GM23338 (cell line): ENCODE data around the gene GRM5. TPM values are rescaled to one million over a fixed set of nuclear protein-coding genes. Genes with fewer than 3 reads are reported as not detected.

Experiments
- ATAC-seq: fragments of 200-7000 bp; cut with Tn5 transposase; 3 replicates; pipeline ENCODE4 v1.9.1; 2020
- DNase-seq: peaks from one replicate; pipeline ENCODE4 v3.0.0-alpha.2; 2015; ENCODE audit warnings: low spot score
- H2AFZ ChIP-seq: fragments of 200-600 bp; sonication (generic); 2 replicates; pipeline ENCODE4 v1.8.0; 2016; ENCODE audit warnings: antibody characterized with exemption, mild to moderate bottlenecking, moderate library complexity
- H3F3A ChIP-seq: fragments of 200-600 bp; sonication (generic); replicated peaks from 2 replicates; pipeline ENCODE4 v1.8.0; 2017; ENCODE audit warnings: antibody characterized with exemption, mixed run types, low read depth
- H3K27ac ChIP-seq: fragments of 200-600 bp; sonication (generic); 2 replicates; pipeline ENCODE4 v1.6.1; 2016; ENCODE audit warnings: low read depth
- H3K27me3 ChIP-seq: fragments of 200-600 bp; sonication (generic); 2 replicates; pipeline ENCODE4 v1.8.0; 2016; ENCODE audit warnings: mild to moderate bottlenecking, mixed run types, moderate library complexity; ENCODE audit not compliant: insufficient read depth
- H3K36me3 ChIP-seq: fragments of 200-600 bp; sonication (generic); 2 replicates; pipeline ENCODE4 v1.8.0; 2016; ENCODE audit warnings: mild to moderate bottlenecking; ENCODE audit not compliant: insufficient read depth
- H3K4me1 ChIP-seq: fragments of 200-600 bp; sonication (generic); 2 replicates; pipeline ENCODE4 v1.8.0; 2016; ENCODE audit warnings: mild to moderate bottlenecking, moderate library complexity; ENCODE audit not compliant: insufficient read depth
- H3K4me2 ChIP-seq: fragments of 200-600 bp; sonication (generic); 2 replicates; pipeline ENCODE4 v1.7.1; 2017; ENCODE audit warnings: mixed run types
- H3K4me3 ChIP-seq: fragments of 200-600 bp; sonication (generic); 2 replicates; pipeline ENCODE4 v1.6.1; 2016; ENCODE audit warnings: mixed run types
- H3K79me2 ChIP-seq: fragments of 200-600 bp; sonication (generic); replicated peaks from 2 replicates; pipeline ENCODE4 v1.8.0; 2017; ENCODE audit warnings: mild to moderate bottlenecking; ENCODE audit not compliant: insufficient read depth
- H3K9me2 ChIP-seq: fragments of 200-600 bp; sonication (generic); 2 replicates; pipeline ENCODE4 v1.8.0; 2017; ENCODE audit not compliant: insufficient read depth
- H4K20me1 ChIP-seq: fragments of 200-600 bp; sonication (generic); replicated peaks from 2 replicates; pipeline ENCODE4 v1.8.0; 2017; ENCODE audit warnings: mild to moderate bottlenecking; ENCODE audit not compliant: insufficient read depth
- H3K27ac Mint-ChIP-seq: 2 replicates; pipeline ENCODE4 v1.8.0; 2020; ENCODE audit warnings: inconsistent platforms, mild to moderate bottlenecking, moderate library complexity, mixed read lengths
- H3K27me3 Mint-ChIP-seq: 3 replicates; pipeline ENCODE4 v1.8.0; 2022; ENCODE audit warnings: low read depth, mild to moderate bottlenecking, moderate library complexity, mixed read lengths, inconsistent platforms; ENCODE audit not compliant: insufficient read depth, poor library complexity
- H3K36me3 Mint-ChIP-seq: 3 replicates; pipeline ENCODE4 v1.8.0; 2021; ENCODE audit warnings: low read depth, mild to moderate bottlenecking, inconsistent platforms, moderate library complexity, mixed read lengths
- H3K4me1 Mint-ChIP-seq: 3 replicates; pipeline ENCODE4 v1.8.0; 2020; ENCODE audit warnings: mild to moderate bottlenecking, inconsistent platforms, mixed read lengths
- H3K4me3 Mint-ChIP-seq: 3 replicates; pipeline ENCODE4 v1.8.0; 2021; ENCODE audit warnings: moderate library complexity, mild to moderate bottlenecking, inconsistent platforms, mixed read lengths
- H3K9me3 Mint-ChIP-seq: 3 replicates; pipeline ENCODE4 v1.8.0; 2020; ENCODE audit warnings: moderate library complexity, mild to moderate bottlenecking, inconsistent platforms, mixed read lengths
- CREB1 ChIP-seq: fragments of 250-450 bp; sonication (Bioruptor Pico); IDR thresholded peaks from 2 replicates; pipeline ENCODE4 v1.5.0; 2020; ENCODE audit warnings: low read depth, mild to moderate bottlenecking, moderate library complexity
- EZH2 ChIP-seq: fragments of 200-600 bp; sonication (generic); IDR thresholded peaks from one replicate; pipeline ENCODE4 v1.8.0; 2017; ENCODE audit warnings: antibody characterized with exemption, mild to moderate bottlenecking, low read depth; ENCODE audit not compliant: unreplicated experiment
- EZH2phosphoT487 ChIP-seq: fragments of 200-600 bp; sonication (generic); IDR thresholded peaks from one replicate; pipeline ENCODE4 v1.8.1; 2018; ENCODE audit warnings: antibody characterized with exemption; ENCODE audit not compliant: unreplicated experiment
- JUNB ChIP-seq: IDR thresholded peaks from one replicate; pipeline ENCODE4 v1.6.1; 2016; ENCODE audit warnings: antibody characterized with exemption; ENCODE audit not compliant: unreplicated experiment
- NANOG ChIP-seq: IDR thresholded peaks from 2 replicates; pipeline ENCODE4 v1.6.1; 2016; ENCODE audit warnings: antibody characterized with exemption, borderline replicate concordance
- POLR2AphosphoS5 ChIP-seq: IDR thresholded peaks from 2 replicates; pipeline ENCODE4 v1.6.1; 2016; ENCODE audit warnings: antibody characterized with exemption, low read depth
- STAT1 ChIP-seq: IDR thresholded peaks from one replicate; pipeline ENCODE4 v1.6.1; 2016; ENCODE audit warnings: antibody characterized with exemption; ENCODE audit not compliant: unreplicated experiment
- ZNF114 ChIP-seq: fragments of 250-450 bp; sonication (Bioruptor Pico); IDR thresholded peaks from 2 replicates; pipeline ENCODE4 v1.5.0; 2020; ENCODE audit warnings: mild to moderate bottlenecking, moderate library complexity
- ZNF331 ChIP-seq: fragments of 250-450 bp; sonication (Bioruptor Pico); IDR thresholded peaks from 2 replicates; pipeline ENCODE4 v1.5.0; 2020; ENCODE audit warnings: low read depth, mild to moderate bottlenecking, moderate library complexity
- polyA plus RNA-seq: library from polyadenylated mRNA; unstranded; fragments of >200 nt; fragmentation: Nextera tagmentation; extraction: Ambion mirVana; gene quantifications from 2 replicates; pipeline ENCODE4 v1.2.1, GENCODE V29; 2016
- total RNA-seq: library from RNA; depleted of rRNA; stranded (reverse); fragments of >200 nt; shearing (Covaris generic); gene quantifications from 2 replicates; pipeline ENCODE4 v1.2.3, GENCODE V29; 2014
- TF ChIP-seq, protein P1 (sequence below): fragments of 250-450 bp; sonication (Bioruptor Pico); IDR thresholded peaks from 2 replicates; pipeline ENCODE4 v1.5.0; 2020; ENCODE audit warnings: mild to moderate bottlenecking, moderate library complexity
- TF ChIP-seq, protein P2 (sequence below): IDR thresholded peaks from one replicate; pipeline ENCODE4 v1.6.1; 2018; ENCODE audit warnings: antibody characterized with exemption; ENCODE audit not compliant: unreplicated experiment
- TF ChIP-seq, protein P3 (sequence below), 2 experiments: fragments of 200-600 bp in 1 of 2; sonication (generic) in 1 of 2; conservative IDR thresholded peaks; 2 replicates each; pipeline versions ENCODE4 v1.5.1 to v1.6.1; 2016 to 2017; ENCODE audit warnings: antibody characterized with exemption in 2 of 2, low read depth in 2 of 2, mild to moderate bottlenecking in 2 of 2, moderate library complexity in 1 of 2
- TF ChIP-seq, protein P4 (sequence below): IDR thresholded peaks from 2 replicates; pipeline ENCODE4 v1.6.1; 2016; ENCODE audit warnings: antibody characterized with exemption

The GRM5 gene
- total and polyA plus RNA-seq, 2 experiments from 2014 or later = 0.23 to 0.45 TPM

DNA sequence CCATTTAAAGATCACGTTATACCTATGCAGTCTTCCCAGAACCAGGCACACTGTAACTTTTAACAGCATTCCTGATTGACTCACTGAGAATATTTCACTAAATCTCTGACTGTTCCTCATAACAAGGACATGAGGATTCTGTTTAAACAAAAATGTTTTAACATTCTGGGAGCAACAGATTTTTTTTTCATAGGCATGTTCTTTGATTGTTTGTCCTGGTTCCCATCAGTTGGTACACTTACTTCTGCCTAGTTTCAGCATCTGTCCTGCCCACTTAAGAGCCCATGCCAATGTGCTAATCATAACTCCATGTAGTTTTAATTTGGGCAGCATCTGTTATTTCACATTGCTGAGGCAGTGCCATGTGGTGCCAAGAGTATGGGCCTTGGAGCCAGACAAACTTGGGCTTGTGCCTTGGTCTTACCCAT, 589.8 kb downstream of the GRM5 start:
- no peak overlapping the region for H3K27ac ChIP-seq
- no peak for TF ChIP-seq NANOG
- TF ChIP-seq EZH2phosphoT487 = no peak
- TF ChIP-seq POLR2AphosphoS5 = no peak
- no peak for TF ChIP-seq ZNF114 (CRISPR knock-in tag)
- TF ChIP-seq, protein P1, sequence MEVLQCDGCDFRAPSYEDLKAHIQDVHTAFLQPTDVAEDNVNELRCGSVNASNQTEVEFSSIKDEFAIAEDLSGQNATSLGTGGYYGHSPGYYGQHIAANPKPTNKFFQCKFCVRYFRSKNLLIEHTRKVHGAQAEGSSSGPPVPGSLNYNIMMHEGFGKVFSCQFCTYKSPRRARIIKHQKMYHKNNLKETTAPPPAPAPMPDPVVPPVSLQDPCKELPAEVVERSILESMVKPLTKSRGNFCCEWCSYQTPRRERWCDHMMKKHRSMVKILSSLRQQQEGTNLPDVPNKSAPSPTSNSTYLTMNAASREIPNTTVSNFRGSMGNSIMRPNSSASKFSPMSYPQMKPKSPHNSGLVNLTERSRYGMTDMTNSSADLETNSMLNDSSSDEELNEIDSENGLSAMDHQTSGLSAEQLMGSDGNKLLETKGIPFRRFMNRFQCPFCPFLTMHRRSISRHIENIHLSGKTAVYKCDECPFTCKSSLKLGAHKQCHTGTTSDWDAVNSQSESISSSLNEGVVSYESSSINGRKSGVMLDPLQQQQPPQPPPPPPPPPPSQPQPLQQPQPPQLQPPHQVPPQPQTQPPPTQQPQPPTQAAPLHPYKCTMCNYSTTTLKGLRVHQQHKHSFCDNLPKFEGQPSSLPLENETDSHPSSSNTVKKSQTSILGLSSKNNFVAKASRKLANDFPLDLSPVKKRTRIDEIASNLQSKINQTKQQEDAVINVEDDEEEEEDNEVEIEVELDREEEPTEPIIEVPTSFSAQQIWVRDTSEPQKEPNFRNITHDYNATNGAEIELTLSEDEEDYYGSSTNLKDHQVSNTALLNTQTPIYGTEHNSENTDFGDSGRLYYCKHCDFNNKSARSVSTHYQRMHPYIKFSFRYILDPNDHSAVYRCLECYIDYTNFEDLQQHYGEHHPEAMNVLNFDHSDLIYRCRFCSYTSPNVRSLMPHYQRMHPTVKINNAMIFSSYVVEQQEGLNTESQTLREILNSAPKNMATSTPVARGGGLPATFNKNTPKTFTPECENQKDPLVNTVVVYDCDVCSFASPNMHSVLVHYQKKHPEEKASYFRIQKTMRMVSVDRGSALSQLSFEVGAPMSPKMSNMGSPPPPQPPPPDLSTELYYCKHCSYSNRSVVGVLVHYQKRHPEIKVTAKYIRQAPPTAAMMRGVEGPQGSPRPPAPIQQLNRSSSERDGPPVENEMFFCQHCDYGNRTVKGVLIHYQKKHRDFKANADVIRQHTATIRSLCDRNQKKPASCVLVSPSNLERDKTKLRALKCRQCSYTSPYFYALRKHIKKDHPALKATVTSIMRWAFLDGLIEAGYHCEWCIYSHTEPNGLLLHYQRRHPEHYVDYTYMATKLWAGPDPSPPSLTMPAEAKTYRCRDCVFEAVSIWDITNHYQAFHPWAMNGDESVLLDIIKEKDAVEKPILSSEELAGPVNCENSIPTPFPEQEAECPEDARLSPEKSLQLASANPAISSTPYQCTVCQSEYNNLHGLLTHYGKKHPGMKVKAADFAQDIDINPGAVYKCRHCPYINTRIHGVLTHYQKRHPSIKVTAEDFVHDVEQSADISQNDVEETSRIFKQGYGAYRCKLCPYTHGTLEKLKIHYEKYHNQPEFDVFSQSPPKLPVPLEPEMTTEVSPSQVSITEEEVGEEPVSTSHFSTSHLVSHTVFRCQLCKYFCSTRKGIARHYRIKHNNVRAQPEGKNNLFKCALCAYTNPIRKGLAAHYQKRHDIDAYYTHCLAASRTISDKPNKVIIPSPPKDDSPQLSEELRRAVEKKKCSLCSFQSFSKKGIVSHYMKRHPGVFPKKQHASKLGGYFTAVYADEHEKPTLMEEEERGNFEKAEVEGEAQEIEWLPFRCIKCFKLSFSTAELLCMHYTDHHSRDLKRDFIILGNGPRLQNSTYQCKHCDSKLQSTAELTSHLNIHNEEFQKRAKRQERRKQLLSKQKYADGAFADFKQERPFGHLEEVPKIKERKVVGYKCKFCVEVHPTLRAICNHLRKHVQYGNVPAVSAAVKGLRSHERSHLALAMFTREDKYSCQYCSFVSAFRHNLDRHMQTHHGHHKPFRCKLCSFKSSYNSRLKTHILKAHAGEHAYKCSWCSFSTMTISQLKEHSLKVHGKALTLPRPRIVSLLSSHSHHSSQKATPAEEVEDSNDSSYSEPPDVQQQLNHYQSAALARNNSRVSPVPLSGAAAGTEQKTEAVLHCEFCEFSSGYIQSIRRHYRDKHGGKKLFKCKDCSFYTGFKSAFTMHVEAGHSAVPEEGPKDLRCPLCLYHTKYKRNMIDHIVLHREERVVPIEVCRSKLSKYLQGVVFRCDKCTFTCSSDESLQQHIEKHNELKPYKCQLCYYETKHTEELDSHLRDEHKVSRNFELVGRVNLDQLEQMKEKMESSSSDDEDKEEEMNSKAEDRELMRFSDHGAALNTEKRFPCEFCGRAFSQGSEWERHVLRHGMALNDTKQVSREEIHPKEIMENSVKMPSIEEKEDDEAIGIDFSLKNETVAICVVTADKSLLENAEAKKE = no peak
- no peak for TF ChIP-seq EZH2
- TF ChIP-seq, protein P2, sequence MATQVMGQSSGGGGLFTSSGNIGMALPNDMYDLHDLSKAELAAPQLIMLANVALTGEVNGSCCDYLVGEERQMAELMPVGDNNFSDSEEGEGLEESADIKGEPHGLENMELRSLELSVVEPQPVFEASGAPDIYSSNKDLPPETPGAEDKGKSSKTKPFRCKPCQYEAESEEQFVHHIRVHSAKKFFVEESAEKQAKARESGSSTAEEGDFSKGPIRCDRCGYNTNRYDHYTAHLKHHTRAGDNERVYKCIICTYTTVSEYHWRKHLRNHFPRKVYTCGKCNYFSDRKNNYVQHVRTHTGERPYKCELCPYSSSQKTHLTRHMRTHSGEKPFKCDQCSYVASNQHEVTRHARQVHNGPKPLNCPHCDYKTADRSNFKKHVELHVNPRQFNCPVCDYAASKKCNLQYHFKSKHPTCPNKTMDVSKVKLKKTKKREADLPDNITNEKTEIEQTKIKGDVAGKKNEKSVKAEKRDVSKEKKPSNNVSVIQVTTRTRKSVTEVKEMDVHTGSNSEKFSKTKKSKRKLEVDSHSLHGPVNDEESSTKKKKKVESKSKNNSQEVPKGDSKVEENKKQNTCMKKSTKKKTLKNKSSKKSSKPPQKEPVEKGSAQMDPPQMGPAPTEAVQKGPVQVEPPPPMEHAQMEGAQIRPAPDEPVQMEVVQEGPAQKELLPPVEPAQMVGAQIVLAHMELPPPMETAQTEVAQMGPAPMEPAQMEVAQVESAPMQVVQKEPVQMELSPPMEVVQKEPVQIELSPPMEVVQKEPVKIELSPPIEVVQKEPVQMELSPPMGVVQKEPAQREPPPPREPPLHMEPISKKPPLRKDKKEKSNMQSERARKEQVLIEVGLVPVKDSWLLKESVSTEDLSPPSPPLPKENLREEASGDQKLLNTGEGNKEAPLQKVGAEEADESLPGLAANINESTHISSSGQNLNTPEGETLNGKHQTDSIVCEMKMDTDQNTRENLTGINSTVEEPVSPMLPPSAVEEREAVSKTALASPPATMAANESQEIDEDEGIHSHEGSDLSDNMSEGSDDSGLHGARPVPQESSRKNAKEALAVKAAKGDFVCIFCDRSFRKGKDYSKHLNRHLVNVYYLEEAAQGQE = no peak
- TF ChIP-seq ZNF331 (CRISPR knock-in tag) = no peak
- TF ChIP-seq CREB1 = no peak
- TF ChIP-seq, protein P3, sequence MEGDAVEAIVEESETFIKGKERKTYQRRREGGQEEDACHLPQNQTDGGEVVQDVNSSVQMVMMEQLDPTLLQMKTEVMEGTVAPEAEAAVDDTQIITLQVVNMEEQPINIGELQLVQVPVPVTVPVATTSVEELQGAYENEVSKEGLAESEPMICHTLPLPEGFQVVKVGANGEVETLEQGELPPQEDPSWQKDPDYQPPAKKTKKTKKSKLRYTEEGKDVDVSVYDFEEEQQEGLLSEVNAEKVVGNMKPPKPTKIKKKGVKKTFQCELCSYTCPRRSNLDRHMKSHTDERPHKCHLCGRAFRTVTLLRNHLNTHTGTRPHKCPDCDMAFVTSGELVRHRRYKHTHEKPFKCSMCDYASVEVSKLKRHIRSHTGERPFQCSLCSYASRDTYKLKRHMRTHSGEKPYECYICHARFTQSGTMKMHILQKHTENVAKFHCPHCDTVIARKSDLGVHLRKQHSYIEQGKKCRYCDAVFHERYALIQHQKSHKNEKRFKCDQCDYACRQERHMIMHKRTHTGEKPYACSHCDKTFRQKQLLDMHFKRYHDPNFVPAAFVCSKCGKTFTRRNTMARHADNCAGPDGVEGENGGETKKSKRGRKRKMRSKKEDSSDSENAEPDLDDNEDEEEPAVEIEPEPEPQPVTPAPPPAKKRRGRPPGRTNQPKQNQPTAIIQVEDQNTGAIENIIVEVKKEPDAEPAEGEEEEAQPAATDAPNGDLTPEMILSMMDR (conservative IDR thresholded peaks at IDR 0.05; ENCODE audit: low read depth in 2 of 2) = no peak
- TF ChIP-seq, protein P4, sequence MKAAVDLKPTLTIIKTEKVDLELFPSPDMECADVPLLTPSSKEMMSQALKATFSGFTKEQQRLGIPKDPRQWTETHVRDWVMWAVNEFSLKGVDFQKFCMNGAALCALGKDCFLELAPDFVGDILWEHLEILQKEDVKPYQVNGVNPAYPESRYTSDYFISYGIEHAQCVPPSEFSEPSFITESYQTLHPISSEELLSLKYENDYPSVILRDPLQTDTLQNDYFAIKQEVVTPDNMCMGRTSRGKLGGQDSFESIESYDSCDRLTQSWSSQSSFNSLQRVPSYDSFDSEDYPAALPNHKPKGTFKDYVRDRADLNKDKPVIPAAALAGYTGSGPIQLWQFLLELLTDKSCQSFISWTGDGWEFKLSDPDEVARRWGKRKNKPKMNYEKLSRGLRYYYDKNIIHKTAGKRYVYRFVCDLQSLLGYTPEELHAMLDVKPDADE = no peak
- TF ChIP-seq STAT1 = no peak
- no peak for TF ChIP-seq JUNB
- H3F3A ChIP-seq = no peaks in the 10 kb centered on the region
- H3K9me2 ChIP-seq = peaks cover 5% of the 10 kb centered on the region; the same call in 1 of the 2 replicates
- DNase-seq (no peak), ATAC-seq (no peak)
- Mint-ChIP-seq H3K9me3 (no peaks in the 10 kb centered on the region), H3K4me1 (peaks cover 2% of the 10 kb centered on the region; the same call in 1 of the 3 replicates), H3K36me3 (no peaks in the 10 kb centered on the region), H3K27me3 (no peaks in the 10 kb centered on the region), H3K27ac (no peak overlapping the region), H3K4me3 (no peak overlapping the region)
- H2AFZ ChIP-seq = no peak overlapping the region
- H3K4me2 ChIP-seq = no peak overlapping the region
- H4K20me1 ChIP-seq = no peaks in the 10 kb centered on the region
- H3K4me3 ChIP-seq = no peak overlapping the region
- H3K36me3 ChIP-seq = no peaks in the 10 kb centered on the region
- no peaks in the 10 kb centered on the region for H3K79me2 ChIP-seq
- no peaks in the 10 kb centered on the region for H3K27me3 ChIP-seq
- peaks cover 3% of the 10 kb centered on the region; the same call in 1 of the 2 replicates for H3K4me1 ChIP-seq
